BJ (cell line): ENCODE results near the gene ZBTB20. TPM values are rescaled to one million over a fixed set of nuclear protein-coding genes. Genes with fewer than 3 reads are reported as not detected.

Experiments used
- CTCF ChIA-PET: fragments of 350-600 bp; formaldehyde crosslinking; extraction: SDS; loops from one replicate; lab custom pipeline; 2021; ENCODE audit warnings: antibody characterized with exemption, inconsistent platforms; lab: Yijun Ruan, JAX
- POLR2A ChIA-PET: fragments of 300-600 bp; sonication (Branson Sonifier 250); formaldehyde crosslinking; extraction: SDS; loops from one replicate; lab custom pipeline; 2021; ENCODE audit warnings: antibody characterized with exemption; lab: Charles Lee
- DNase-seq: peaks from one replicate; pipeline ENCODE4 v3.0.0-alpha.2; 2011; ENCODE audit warnings: low read depth
- H3K27me3 ChIP-seq: 2 replicates; pipeline ENCODE4 v1.6.0; 2011; ENCODE audit warnings: low read length; ENCODE audit not compliant: control insufficient read depth, insufficient read depth
- H3K36me3 ChIP-seq: 2 replicates; pipeline ENCODE4 v1.5.1; 2011; ENCODE audit warnings: low read length; ENCODE audit not compliant: control insufficient read depth, insufficient read depth
- H3K4me3 ChIP-seq: 2 replicates; pipeline ENCODE4 v1.5.1; 2011; ENCODE audit warnings: low read depth, mild to moderate bottlenecking, control low read depth, low read length
- CTCF ChIP-seq: IDR thresholded peaks from 2 replicates; pipeline ENCODE4 v1.5.1; 2011; ENCODE audit warnings: low read depth, mild to moderate bottlenecking, control low read depth, inconsistent platforms, low read length, moderate library complexity; ENCODE audit not compliant: insufficient read depth
- polyA plus RNA-seq: library from polyadenylated mRNA; depleted of rRNA; stranded (reverse); fragments of >200 nt; gene quantifications from 2 replicates; pipeline ENCODE4 v1.2.3, GENCODE V29; 2011

ZBTB20 gene
- polyA plus RNA-seq, 1 experiment, result 6.0 TPM

GRCh38 chr3:114344492-114344891 is 802.6 kb downstream of the ZBTB20 start:
- ChIA-PET CTCF (no interaction called here), POLR2A (no interaction called here)
- H3K4me3 ChIP-seq, result no peak overlapping the region
- H3K27me3 ChIP-seq, result no peaks in the 10 kb centered on the region
- peaks cover 1% of the 10 kb centered on the region; the same call in 1 of the 2 replicates for H3K36me3 ChIP-seq
- TF ChIP-seq CTCF, result no peak
- no peak for DNase-seq

- Histone ChIP-seq H3K4me3 (no peak overlapping the region), H3K36me3 (peaks cover 6% of the 10 kb centered on the region), H3K27me3 (no peaks in the 10 kb centered on the region)
- TF ChIP-seq CTCF, result no peak
- ChIA-PET CTCF (no interaction called here), POLR2A (no interaction called here)
- no peak for DNase-seq
Measured at GRCh38 chr3:114338651-114339357, 808.3 kb downstream of the ZBTB20 start.

- H3K4me3 ChIP-seq, result no peak overlapping the region
- no peak for TF ChIP-seq CTCF
- no peaks in the 10 kb centered on the region for H3K27me3 ChIP-seq
- ChIA-PET CTCF (interaction anchor here (0.6 to 1.4 kb wide), 4 partner anchors 14 to 51 kb away, joined by 3 to 5 read pairs (median 4); no protein-coding TSS in a partner anchor), POLR2A (no interaction called here)
- DNase-seq, result no peak
- peaks cover 6% of the 10 kb centered on the region for H3K36me3 ChIP-seq
Measured at GRCh38 chr3:114336857-114337256, 810.2 kb downstream of the ZBTB20 start.

- TF ChIP-seq CTCF, result peak; percentile 45
- no peak for DNase-seq
- Histone ChIP-seq H3K27me3 (no peaks in the 10 kb centered on the region), H3K4me3 (no peak overlapping the region), H3K36me3 (peaks cover 6% of the 10 kb centered on the region)
- POLR2A ChIA-PET, result no interaction called here
- CTCF ChIA-PET, result interaction anchor here (1.2 to 1.4 kb wide), 3 partner anchors 13 to 50 kb away, joined by 3 to 5 read pairs (median 4); no protein-coding TSS in a partner anchor
Measured at GRCh38 chr3:114336122-114336697, 810.9 kb downstream of the ZBTB20 start.

GRCh38 chr3:114333923-114334240 is 813.2 kb downstream of the ZBTB20 start:
- Histone ChIP-seq H3K4me3 (no peak overlapping the region), H3K36me3 (peaks cover 5% of the 10 kb centered on the region), H3K27me3 (no peaks in the 10 kb centered on the region)
- DNase-seq, result no peak
- POLR2A ChIA-PET, result no interaction called here
- CTCF ChIA-PET, result interaction anchor here (0.6 to 1.6 kb wide), 4 partner anchors 9 to 50 kb away, joined by 3 to 6 read pairs (median 3); no protein-coding TSS in a partner anchor
- no peak for TF ChIP-seq CTCF
